ENCODE results near the gene FOXM1. TPM values are rescaled to one million over a fixed set of nuclear protein-coding genes. Genes with fewer than 3 reads are reported as not detected.

Gene FOXM1
- total RNA-seq, 1 donor from 2014 or later, result 38.2 TPM

DNA sequence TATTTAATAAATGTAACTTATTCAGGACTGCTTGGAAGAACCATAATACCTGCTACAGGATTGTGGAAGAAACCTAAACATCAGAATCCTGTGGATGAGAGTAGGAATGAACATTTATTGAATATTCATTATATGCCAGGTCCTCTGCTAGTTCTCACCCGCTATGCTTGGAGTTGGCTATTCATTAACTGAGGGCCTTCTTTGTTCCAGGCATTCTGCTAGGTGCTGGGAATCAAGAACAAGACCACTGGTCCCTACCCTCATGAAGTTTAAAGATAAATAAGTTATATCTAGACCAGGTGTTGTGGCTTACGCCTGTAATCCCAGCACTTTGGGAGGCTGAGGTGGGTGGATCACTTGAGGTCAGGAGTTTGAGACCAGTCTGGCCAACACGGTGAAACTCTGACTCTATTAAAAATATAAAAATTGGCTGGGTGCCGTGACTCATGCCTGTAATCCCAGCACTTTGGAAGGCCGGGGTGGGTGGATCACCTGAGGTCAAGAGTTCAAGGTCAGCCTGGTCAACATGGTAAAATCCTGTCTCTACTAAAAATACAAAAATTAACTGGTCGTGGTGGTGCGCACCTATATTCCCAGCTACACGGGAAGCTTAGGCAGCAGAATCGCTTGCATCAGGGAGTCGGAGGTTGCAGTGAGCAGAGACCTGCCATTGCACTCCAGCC is 9.9 kb upstream of the FOXM1 start:
- H3K27ac ChIP-seq, result no peak overlapping the region
- H3K9me3 Mint-ChIP-seq, result no peaks in the 10 kb centered on the region
- peaks cover 6% of the 10 kb centered on the region for H3K36me3 ChIP-seq
- no peak overlapping the region for H3K4me3 Mint-ChIP-seq
- TF ChIP-seq EZH2 (IDR thresholded peaks at IDR 0.05), result no peak
- TF ChIP-seq, protein P1, sequence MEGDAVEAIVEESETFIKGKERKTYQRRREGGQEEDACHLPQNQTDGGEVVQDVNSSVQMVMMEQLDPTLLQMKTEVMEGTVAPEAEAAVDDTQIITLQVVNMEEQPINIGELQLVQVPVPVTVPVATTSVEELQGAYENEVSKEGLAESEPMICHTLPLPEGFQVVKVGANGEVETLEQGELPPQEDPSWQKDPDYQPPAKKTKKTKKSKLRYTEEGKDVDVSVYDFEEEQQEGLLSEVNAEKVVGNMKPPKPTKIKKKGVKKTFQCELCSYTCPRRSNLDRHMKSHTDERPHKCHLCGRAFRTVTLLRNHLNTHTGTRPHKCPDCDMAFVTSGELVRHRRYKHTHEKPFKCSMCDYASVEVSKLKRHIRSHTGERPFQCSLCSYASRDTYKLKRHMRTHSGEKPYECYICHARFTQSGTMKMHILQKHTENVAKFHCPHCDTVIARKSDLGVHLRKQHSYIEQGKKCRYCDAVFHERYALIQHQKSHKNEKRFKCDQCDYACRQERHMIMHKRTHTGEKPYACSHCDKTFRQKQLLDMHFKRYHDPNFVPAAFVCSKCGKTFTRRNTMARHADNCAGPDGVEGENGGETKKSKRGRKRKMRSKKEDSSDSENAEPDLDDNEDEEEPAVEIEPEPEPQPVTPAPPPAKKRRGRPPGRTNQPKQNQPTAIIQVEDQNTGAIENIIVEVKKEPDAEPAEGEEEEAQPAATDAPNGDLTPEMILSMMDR (IDR thresholded peaks at IDR 0.05), result no peak
- TF ChIP-seq EZH2phosphoT487 (IDR thresholded peaks at IDR 0.05), result no peak
- H4K20me1 ChIP-seq (ENCODE audit: low read depth), result peaks cover 52% of the 10 kb centered on the region
- H3K79me2 ChIP-seq (ENCODE audit: low read depth), result peaks cover 50% of the 10 kb centered on the region
- no peak overlapping the region for H2AFZ ChIP-seq (replicated peaks)
- no peak overlapping the region for H3K4me2 ChIP-seq
- H3F3A ChIP-seq (ENCODE audit: low read depth), result peaks cover 72% of the 10 kb centered on the region
- no peaks in the 10 kb centered on the region for H3K9me3 ChIP-seq (ENCODE audit: low read depth)
- no peak for DNase-seq (ENCODE audit: low spot score)
- no peaks in the 10 kb centered on the region for H3K27me3 ChIP-seq
- peaks cover 17% of the 10 kb centered on the region for H3K36me3 Mint-ChIP-seq
- H3K4me1 ChIP-seq, result peaks cover 3% of the 10 kb centered on the region
- peaks cover 5% of the 10 kb centered on the region for H3K27me3 Mint-ChIP-seq (ENCODE audit: insufficient read depth, low read depth)
- H3K27ac Mint-ChIP-seq, result no peak overlapping the region
- peaks cover 26% of the 10 kb centered on the region for H3K4me1 Mint-ChIP-seq
- H3K4me3 ChIP-seq, result no peak overlapping the region
- H3K9ac ChIP-seq, result no peak overlapping the region

DNA sequence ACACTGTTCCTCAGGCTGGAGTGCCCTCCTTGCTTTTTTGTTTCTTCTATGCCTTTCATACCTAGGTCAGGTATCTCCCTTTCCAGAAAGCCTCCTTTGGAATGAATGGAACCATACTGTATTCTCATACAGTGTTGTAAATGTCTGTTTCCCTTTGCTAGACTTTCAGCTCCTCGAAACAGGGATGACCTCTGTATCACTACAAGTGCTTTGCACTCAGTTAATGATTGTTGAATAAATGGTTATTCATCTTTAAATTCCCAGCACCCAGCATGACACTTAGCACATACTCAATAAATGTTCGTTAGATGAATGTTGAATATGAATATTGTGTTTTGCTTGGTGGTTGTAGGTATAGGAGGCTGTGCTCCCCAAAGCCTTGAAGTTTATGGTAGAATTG is 7.8 kb upstream of the FOXM1 start:
- peaks cover 21% of the 10 kb centered on the region for H3K36me3 Mint-ChIP-seq
- no peaks in the 10 kb centered on the region for H3K9me3 Mint-ChIP-seq
- Histone ChIP-seq H3K4me1 (no peaks in the 10 kb centered on the region), H2AFZ (replicated peaks) (no peak overlapping the region), H3K4me2 (no peak overlapping the region), H3K9ac (no peak overlapping the region), H4K20me1 (ENCODE audit: low read depth) (peaks cover 67% of the 10 kb centered on the region), H3F3A (ENCODE audit: low read depth) (peaks cover 59% of the 10 kb centered on the region), H3K9me3 (ENCODE audit: low read depth) (no peaks in the 10 kb centered on the region), H3K27me3 (no peaks in the 10 kb centered on the region), H3K4me3 (no peak overlapping the region), H3K27ac (no peak overlapping the region), H3K79me2 (ENCODE audit: low read depth) (peaks cover 65% of the 10 kb centered on the region), H3K36me3 (peaks cover 6% of the 10 kb centered on the region)
- no peak for DNase-seq (ENCODE audit: low spot score)
- peaks cover 5% of the 10 kb centered on the region for H3K27me3 Mint-ChIP-seq (ENCODE audit: insufficient read depth, low read depth)
- H3K4me1 Mint-ChIP-seq, result peaks cover 14% of the 10 kb centered on the region
- H3K27ac Mint-ChIP-seq, result no peak overlapping the region
- H3K4me3 Mint-ChIP-seq, result no peak overlapping the region
- TF ChIP-seq, protein P1 (IDR thresholded peaks at IDR 0.05), result no peak
- TF ChIP-seq EZH2phosphoT487 (IDR thresholded peaks at IDR 0.05) (no peak), EZH2 (IDR thresholded peaks at IDR 0.05) (no peak)

DNA sequence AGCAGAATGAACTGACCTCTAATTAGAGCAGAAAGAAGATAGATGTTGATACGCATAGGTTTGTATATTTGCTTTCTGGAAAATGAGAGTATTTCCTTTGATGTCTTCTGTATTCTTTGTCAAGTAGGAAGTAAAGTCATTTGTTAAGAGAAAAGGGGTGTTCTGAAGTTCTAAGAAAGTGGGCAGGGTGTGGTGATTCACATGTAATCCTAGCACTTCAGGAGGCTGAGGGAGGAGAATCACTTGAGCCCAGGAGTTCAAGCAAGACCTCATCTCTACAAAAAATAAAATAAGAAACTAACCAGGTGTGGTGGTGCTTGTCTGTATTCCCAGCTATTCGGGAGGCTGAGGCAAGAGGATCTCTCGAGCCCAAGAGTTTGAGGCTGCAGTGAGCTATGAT is 2.9 kb upstream of the FOXM1 start:
- Mint-ChIP-seq H3K27ac (no peak overlapping the region), H3K27me3 (ENCODE audit: insufficient read depth, low read depth) (no peaks in the 10 kb centered on the region), H3K4me1 (peaks cover 33% of the 10 kb centered on the region), H3K9me3 (no peaks in the 10 kb centered on the region), H3K36me3 (peaks cover 11% of the 10 kb centered on the region), H3K4me3 (no peak overlapping the region)
- Histone ChIP-seq H3K27ac (no peak overlapping the region), H3K4me2 (peak overlapping the region; percentile 89), H3K4me3 (no peak overlapping the region), H3K9ac (no peak overlapping the region), H4K20me1 (ENCODE audit: low read depth) (peaks cover 64% of the 10 kb centered on the region), H3K9me3 (ENCODE audit: low read depth) (no peaks in the 10 kb centered on the region), H3K27me3 (no peaks in the 10 kb centered on the region), H2AFZ (replicated peaks) (no peak overlapping the region), H3K36me3 (no peaks in the 10 kb centered on the region), H3F3A (ENCODE audit: low read depth) (peaks cover 53% of the 10 kb centered on the region), H3K79me2 (ENCODE audit: low read depth) (peaks cover 99% of the 10 kb centered on the region), H3K4me1 (peaks cover 26% of the 10 kb centered on the region)
- no peak for DNase-seq (ENCODE audit: low spot score)
- TF ChIP-seq EZH2phosphoT487 (IDR thresholded peaks at IDR 0.05), result no peak
- TF ChIP-seq EZH2 (IDR thresholded peaks at IDR 0.05), result no peak
- TF ChIP-seq, protein P1 (IDR thresholded peaks at IDR 0.05), result no peak
